Astrocyte (in vitro differentiated cells and primary cell): Measurements from ENCODE around the gene TLCD5.

Experiments
- CTCF ChIP-seq: IDR thresholded peaks from 2 replicates; pipeline ENCODE4 v1.5.1; 2011; ENCODE audit warnings: low read depth, mild to moderate bottlenecking, inconsistent platforms, low read length, moderate library complexity; ENCODE audit not compliant: insufficient read depth
- EZH2 ChIP-seq: IDR thresholded peaks from 2 replicates; pipeline ENCODE4 v1.6.1; 2012; ENCODE audit warnings: mild to moderate bottlenecking, low read length, inconsistent platforms; ENCODE audit not compliant: insufficient read depth

GRCh38 chr11:120357620-120358019 lies 32.5 kb downstream of the TLCD5 start:
- no peak for TF ChIP-seq EZH2
- no peak for TF ChIP-seq CTCF
